Measurements from ENCODE around the gene SGTA.

GRCh38 chr19:2768365-2769132, 14.5 kb downstream of the SGTA start:
- no peak for TF ChIP-seq POLR2A (IDR thresholded peaks at IDR 0.05; ENCODE audit: low read depth, low read length)
- no peak for TF ChIP-seq TAF1 (IDR thresholded peaks at IDR 0.05; ENCODE audit: low read depth, low read length)
- no peak for TF ChIP-seq POLR2AphosphoS5 (IDR thresholded peaks at IDR 0.05; ENCODE audit: low read depth, low read length)

Data from GM12891 (cell line).